Activated T-helper 17 cell treated with anti-CD3 and anti-CD28 coated beads, Interleukin-2, amount 50 U/mL, for 72 hours (primary cell): Measurements from ENCODE around the gene MAST4. TPM values are rescaled to one million over a fixed set of nuclear protein-coding genes. Genes with fewer than 3 reads are reported as not detected.

Source experiments
- ATAC-seq: fragments of 150-1000 bp; cut with Tn5 transposase; replicated peaks from 2 replicates; pipeline ENCODE4 v1.10.0; 2021; ENCODE audit warnings: mild to moderate bottlenecking, moderate library complexity
- H3K27ac Mint-ChIP-seq: one replicate; pipeline ENCODE4 v1.8.0; 2022; ENCODE audit warnings: mixed read lengths
- H3K27me3 Mint-ChIP-seq: one replicate; pipeline ENCODE4 v1.8.0; 2022; ENCODE audit warnings: mixed read lengths
- H3K36me3 Mint-ChIP-seq: one replicate; pipeline ENCODE4 v1.8.0; 2022; ENCODE audit warnings: low read depth, mild to moderate bottlenecking, mixed read lengths
- H3K4me1 Mint-ChIP-seq: one replicate; pipeline ENCODE4 v1.8.0; 2022; ENCODE audit warnings: mixed read lengths
- H3K4me3 Mint-ChIP-seq: one replicate; pipeline ENCODE4 v1.8.0; 2022; ENCODE audit warnings: mild to moderate bottlenecking, mixed read lengths
- H3K9me3 Mint-ChIP-seq: one replicate; pipeline ENCODE4 v1.8.0; 2022; ENCODE audit warnings: mixed read lengths
- total RNA-seq, 2 donors: library from RNA; stranded (reverse); gene quantifications; one replicate each; pipeline ENCODE4 v1.2.3, GENCODE V29; 2022

The MAST4 gene
- total RNA-seq, 2 donors from 2014 or later, result 42.1 to 103 TPM

DNA sequence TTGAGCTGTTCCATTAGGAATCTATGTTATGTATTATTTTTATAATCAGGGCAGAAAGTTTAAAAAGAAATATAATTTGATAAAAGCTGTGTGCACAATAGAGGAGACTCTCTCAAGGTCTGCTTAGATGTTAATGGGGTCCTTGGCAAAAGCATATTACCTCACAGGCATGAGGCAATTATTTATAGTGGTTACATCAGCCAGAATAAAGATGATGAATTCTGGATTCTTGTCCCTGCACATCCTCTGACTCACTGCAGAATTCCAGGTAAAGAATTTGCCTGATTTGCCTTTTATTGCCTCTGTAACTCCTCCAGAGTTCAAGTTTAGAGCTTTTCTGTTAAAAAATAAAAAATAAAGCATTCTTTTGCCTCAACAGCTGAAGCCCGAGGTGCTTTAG, 253.6 kb downstream of the MAST4 start:
- peaks cover 3% of the 10 kb centered on the region for H3K4me1 Mint-ChIP-seq
- H3K4me3 Mint-ChIP-seq, result no peak overlapping the region

DNA sequence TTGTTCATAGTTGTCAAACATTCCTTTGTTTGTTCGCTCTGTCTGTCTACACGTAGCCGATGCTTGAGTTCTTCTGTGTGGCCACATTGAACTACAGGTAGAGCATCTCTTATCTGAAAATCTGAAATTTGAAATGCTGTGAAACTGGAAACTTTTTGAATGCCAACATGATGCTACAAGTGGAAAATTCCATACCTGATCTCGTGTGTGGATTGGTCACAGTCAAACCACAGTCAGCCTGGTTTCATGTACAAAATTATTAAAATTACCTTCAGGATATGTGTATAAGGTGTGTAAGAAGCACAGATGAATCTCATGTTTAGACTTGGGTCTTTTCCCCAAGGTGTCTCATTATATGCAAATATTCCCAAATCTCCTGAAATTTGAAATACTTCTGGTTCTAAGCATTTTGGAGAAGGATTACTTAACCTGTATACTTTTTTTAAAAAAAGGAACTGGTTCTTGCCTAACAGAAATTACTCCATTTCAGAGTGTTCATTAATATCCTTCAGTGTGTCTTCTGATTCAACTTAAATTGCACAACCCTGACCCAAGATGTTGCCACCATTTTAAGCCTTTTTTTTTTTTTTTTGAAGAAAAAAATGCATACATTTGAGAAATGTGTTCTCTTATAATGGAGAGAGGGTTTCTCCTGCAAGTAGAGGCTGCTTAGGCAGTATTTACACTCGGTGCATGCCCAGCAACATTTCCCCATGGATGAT, 254.3 kb downstream of the MAST4 start:
- ATAC-seq, result peak; percentile 28
- H3K27me3 Mint-ChIP-seq, result peaks cover 9% of the 10 kb centered on the region
- H3K27ac Mint-ChIP-seq, result no peak overlapping the region
- H3K4me1 Mint-ChIP-seq, result peaks cover 3% of the 10 kb centered on the region
- peak overlapping the region; percentile 33 for H3K4me3 Mint-ChIP-seq
- H3K36me3 Mint-ChIP-seq, result no peaks in the 10 kb centered on the region
- H3K9me3 Mint-ChIP-seq, result no peaks in the 10 kb centered on the region

More for the DNA sequence above, 253.6 kb downstream of the MAST4 start:
- Mint-ChIP-seq H3K9me3 (no peaks in the 10 kb centered on the region), H3K27me3 (peaks cover 9% of the 10 kb centered on the region), H3K36me3 (no peaks in the 10 kb centered on the region), H3K27ac (no peak overlapping the region)
- ATAC-seq, result no peak

DNA sequence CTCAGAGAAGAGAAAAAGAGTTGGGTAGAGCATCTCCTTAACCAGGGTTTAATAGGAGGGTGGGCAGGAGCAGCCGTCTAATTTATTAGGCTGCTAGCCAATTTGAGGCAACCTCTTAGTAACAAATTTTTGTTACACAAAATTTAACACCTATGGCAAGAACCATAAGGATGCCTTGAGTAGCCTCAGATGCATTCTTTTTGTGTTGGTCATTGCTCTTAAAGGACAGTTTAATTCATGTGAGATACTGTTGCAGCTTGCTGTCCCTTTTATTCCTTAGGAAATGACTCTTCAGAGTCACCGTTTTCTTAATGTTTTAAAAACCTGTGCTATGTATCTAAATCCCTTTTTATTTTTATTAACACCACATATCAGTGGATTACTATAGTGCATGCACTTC, 255.1 kb downstream of the MAST4 start:
- Mint-ChIP-seq H3K9me3 (no peaks in the 10 kb centered on the region), H3K27ac (no peak overlapping the region), H3K36me3 (no peaks in the 10 kb centered on the region), H3K4me1 (peaks cover 3% of the 10 kb centered on the region), H3K27me3 (peaks cover 9% of the 10 kb centered on the region), H3K4me3 (no peak overlapping the region)
- ATAC-seq, result no peak

DNA sequence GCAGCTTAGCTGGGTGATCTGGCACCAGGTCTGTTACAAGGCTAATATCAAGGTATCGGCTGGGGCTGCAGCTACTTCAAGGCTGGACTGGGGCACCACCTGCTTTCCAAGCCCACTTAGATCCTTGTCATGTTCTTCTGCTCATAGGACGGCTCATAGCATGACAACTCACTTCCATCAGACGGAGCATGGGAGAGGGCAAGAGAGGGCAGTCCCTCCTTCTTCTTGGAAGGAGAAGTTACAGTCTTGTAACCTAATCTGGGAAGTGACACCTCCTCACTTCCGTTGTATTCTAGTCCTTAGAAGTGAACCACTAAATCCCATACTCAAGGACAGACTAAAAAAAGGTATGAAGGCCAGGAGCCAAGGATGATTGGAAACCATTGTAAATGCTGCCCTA, 258.2 kb downstream of the MAST4 start:
- Mint-ChIP-seq H3K9me3 (no peaks in the 10 kb centered on the region), H3K4me3 (no peak overlapping the region), H3K27ac (no peak overlapping the region), H3K4me1 (peaks cover 2% of the 10 kb centered on the region), H3K36me3 (no peaks in the 10 kb centered on the region), H3K27me3 (peaks cover 4% of the 10 kb centered on the region)
- no peak for ATAC-seq

DNA sequence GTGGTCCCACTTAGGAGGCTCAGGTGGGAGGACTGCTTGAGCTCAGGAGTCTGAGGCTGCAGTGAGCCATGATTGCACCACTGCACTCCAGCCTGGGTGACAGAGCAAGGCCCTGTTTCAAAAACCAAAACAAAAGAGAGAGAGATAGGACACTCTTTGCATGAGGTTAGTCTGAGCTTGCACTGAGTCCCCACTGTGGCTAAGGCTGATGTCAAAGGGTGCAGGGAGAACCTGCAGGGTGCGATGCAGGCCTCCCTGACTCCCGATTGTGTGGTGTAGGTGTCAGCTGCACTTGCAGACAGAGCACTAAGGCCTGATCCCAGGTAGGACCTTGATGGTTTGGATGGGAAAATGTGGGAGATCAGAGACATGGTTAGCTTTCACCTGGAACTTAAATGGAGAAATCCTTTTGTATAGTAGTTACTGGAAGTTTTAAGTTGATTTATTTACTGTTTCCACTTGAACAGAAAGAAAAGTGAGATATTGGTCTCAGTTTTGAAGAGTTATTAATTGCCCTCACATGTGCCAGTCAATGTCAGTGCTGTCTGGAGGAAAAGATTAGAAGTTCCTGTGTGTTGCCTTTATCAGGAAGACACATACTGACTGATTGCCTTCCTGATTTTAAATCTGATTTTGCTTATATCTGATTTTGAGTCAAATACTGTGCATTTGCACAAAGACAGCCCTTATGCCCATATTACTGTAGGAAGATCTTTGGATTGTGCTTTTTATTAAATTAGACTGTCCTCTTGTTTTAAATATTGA, 260.0 kb downstream of the MAST4 start:
- H3K27me3 Mint-ChIP-seq, result peaks cover 3% of the 10 kb centered on the region
- ATAC-seq, result no peak

DNA sequence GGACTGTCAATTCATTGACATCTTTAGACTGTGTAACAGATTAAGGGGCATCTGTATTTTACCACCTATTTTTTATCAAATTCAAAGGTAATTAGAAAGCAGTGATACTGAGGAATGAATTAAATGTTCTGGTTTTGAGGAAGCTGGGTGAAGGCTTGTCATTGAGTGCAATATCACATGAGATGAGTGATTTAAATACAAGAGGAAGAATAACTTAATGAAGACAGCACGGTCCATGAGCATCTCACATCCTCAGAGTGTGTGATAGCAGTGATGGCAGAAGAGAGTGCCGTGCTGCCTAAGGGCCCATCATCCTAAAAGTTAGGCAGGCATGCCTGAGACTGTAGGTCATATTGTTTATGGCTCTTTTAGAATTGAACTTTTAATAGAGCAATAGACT, 263.3 kb downstream of the MAST4 start:
- Mint-ChIP-seq H3K36me3 (no peaks in the 10 kb centered on the region), H3K27ac (no peak overlapping the region), H3K4me3 (no peak overlapping the region), H3K27me3 (no peaks in the 10 kb centered on the region), H3K9me3 (no peaks in the 10 kb centered on the region), H3K4me1 (peaks cover 4% of the 10 kb centered on the region)
- no peak for ATAC-seq

More for the DNA sequence above, 260.0 kb downstream of the MAST4 start:
- Mint-ChIP-seq H3K27ac (no peak overlapping the region), H3K36me3 (no peaks in the 10 kb centered on the region), H3K4me3 (no peak overlapping the region), H3K4me1 (no peaks in the 10 kb centered on the region), H3K9me3 (no peaks in the 10 kb centered on the region)

- H3K27ac Mint-ChIP-seq, result no peak overlapping the region
- H3K4me1 Mint-ChIP-seq, result peaks cover 9% of the 10 kb centered on the region
- no peaks in the 10 kb centered on the region for H3K9me3 Mint-ChIP-seq
- peaks cover 4% of the 10 kb centered on the region for H3K27me3 Mint-ChIP-seq
- ATAC-seq, result no peak
- H3K4me3 Mint-ChIP-seq, result no peak overlapping the region
- H3K36me3 Mint-ChIP-seq, result no peaks in the 10 kb centered on the region
Measured at GRCh38 chr5:66860199-66860975, 264.2 kb downstream of the MAST4 start.

DNA sequence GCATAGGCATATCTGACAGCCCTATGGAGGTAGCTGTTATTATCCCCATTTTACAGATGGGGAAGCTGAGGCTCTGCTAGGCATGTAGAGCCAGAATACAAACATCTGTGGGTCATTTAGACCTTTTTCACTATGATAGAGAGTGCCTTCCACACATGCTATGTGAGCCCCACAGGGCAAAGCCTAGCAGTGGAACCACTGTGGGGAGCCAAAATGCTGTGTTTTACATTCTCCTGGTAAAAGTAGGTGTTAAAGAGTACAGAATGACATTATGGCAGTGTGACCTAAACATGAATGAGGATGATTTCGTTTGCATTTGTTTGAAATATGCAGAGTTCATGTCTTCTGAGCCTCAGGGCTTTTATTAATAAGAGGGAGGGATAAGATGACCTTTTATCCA, 265.2 kb downstream of the MAST4 start:
- ATAC-seq, result no peak
- H3K4me1 Mint-ChIP-seq, result peaks cover 9% of the 10 kb centered on the region
- H3K36me3 Mint-ChIP-seq, result no peaks in the 10 kb centered on the region
- H3K27me3 Mint-ChIP-seq, result peaks cover 4% of the 10 kb centered on the region
- H3K27ac Mint-ChIP-seq, result no peak overlapping the region
- no peak overlapping the region for H3K4me3 Mint-ChIP-seq
- no peaks in the 10 kb centered on the region for H3K9me3 Mint-ChIP-seq

GRCh38 chr5:66862020-66862419, 265.8 kb downstream of the MAST4 start:
- ATAC-seq, result no peak
- H3K27me3 Mint-ChIP-seq, result peaks cover 4% of the 10 kb centered on the region
- H3K36me3 Mint-ChIP-seq, result no peaks in the 10 kb centered on the region
- H3K9me3 Mint-ChIP-seq, result no peaks in the 10 kb centered on the region
- no peak overlapping the region for H3K27ac Mint-ChIP-seq
- H3K4me1 Mint-ChIP-seq, result peaks cover 9% of the 10 kb centered on the region
- no peak overlapping the region for H3K4me3 Mint-ChIP-seq

- Mint-ChIP-seq H3K4me1 (peaks cover 14% of the 10 kb centered on the region), H3K27ac (peak overlapping the region; percentile 31), H3K4me3 (no peak overlapping the region), H3K27me3 (peaks cover 4% of the 10 kb centered on the region), H3K9me3 (no peaks in the 10 kb centered on the region), H3K36me3 (no peaks in the 10 kb centered on the region)
- ATAC-seq, result peak; percentile 22
Measured at GRCh38 chr5:66863243-66864170, 267.3 kb downstream of the MAST4 start.

- ATAC-seq, result peak; percentile 35
- no peak overlapping the region for H3K4me3 Mint-ChIP-seq
- H3K4me1 Mint-ChIP-seq, result peaks cover 14% of the 10 kb centered on the region
- H3K27ac Mint-ChIP-seq, result peak overlapping the region; percentile 31
- no peaks in the 10 kb centered on the region for H3K9me3 Mint-ChIP-seq
- no peaks in the 10 kb centered on the region for H3K36me3 Mint-ChIP-seq
- peaks cover 4% of the 10 kb centered on the region for H3K27me3 Mint-ChIP-seq
Measured at GRCh38 chr5:66864240-66864884, 268.2 kb downstream of the MAST4 start.

GRCh38 chr5:66867618-66868322, 271.6 kb downstream of the MAST4 start:
- Mint-ChIP-seq H3K4me1 (peaks cover 14% of the 10 kb centered on the region), H3K4me3 (no peak overlapping the region), H3K36me3 (no peaks in the 10 kb centered on the region), H3K27me3 (peaks cover 7% of the 10 kb centered on the region), H3K27ac (no peak overlapping the region), H3K9me3 (no peaks in the 10 kb centered on the region)
- peak; percentile 83 for ATAC-seq

DNA sequence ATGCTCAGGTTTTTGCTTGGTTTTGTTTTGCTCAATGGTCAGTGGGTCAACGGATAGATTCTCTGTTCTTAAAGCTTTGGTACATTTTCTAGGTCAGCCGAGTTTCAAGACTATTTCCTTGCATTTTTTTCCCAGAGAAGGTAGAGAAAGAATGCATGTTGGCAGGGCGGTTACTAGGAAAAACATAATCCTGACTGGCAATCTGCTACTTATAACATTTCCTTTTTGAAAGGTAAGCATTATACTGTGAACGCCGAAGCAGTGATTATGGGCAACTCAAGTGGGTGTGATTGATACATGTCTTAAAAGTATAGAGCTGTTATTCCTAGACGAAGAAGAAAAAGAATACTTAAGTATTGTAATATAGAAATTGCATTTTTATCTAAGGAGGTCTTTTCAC, 273.2 kb downstream of the MAST4 start:
- no peak overlapping the region for H3K4me3 Mint-ChIP-seq
- peaks cover 12% of the 10 kb centered on the region for H3K4me1 Mint-ChIP-seq
- no peaks in the 10 kb centered on the region for H3K36me3 Mint-ChIP-seq
- H3K27ac Mint-ChIP-seq, result no peak overlapping the region
- no peaks in the 10 kb centered on the region for H3K9me3 Mint-ChIP-seq
- no peak for ATAC-seq
- H3K27me3 Mint-ChIP-seq, result peaks cover 7% of the 10 kb centered on the region
